CD8-positive, alpha-beta memory T cell (primary cell): ENCODE results near the gene ZDHHC24. TPM values are rescaled to one million over a fixed set of nuclear protein-coding genes. Genes with fewer than 3 reads are reported as not detected.
A peak's percentile ranks its signal among the peaks of the same experiment; 100 is the strongest.

Experiments
- CTCF ChIA-PET: fragments of 350-600 bp; sonication (Branson Sonifier 250); formaldehyde crosslinking; loops from one replicate; lab custom pipeline; 2021; ENCODE audit warnings: antibody characterized with exemption; lab: Charles Lee
- POLR2A ChIA-PET: fragments of 350-600 bp; sonication (Branson Sonifier 250); formaldehyde crosslinking; loops from one replicate; lab custom pipeline; 2021; ENCODE audit warnings: antibody characterized with exemption; lab: Charles Lee
- DNase-seq, 5 donors: peaks; one replicate each; pipeline versions ENCODE4 v3.0.0 to v3.0.0-alpha.2; 2020 to 2022; ENCODE audit warnings: mixed read lengths in 1 of 5
- H3K27ac ChIP-seq: one replicate; pipeline ENCODE4 v1.7.0; 2013; ENCODE audit warnings: low read depth, mild to moderate bottlenecking, low read length, moderate library complexity
- H3K27me3 ChIP-seq: 2 replicates; pipeline ENCODE4 v1.7.0; 2013; ENCODE audit warnings: low read length, mild to moderate bottlenecking; ENCODE audit not compliant: insufficient read depth, poor library complexity, severe bottlenecking
- H3K36me3 ChIP-seq: 2 replicates; pipeline ENCODE4 v1.7.0; 2013; ENCODE audit warnings: mild to moderate bottlenecking, low read length, moderate library complexity; ENCODE audit not compliant: insufficient read depth
- H3K4me1 ChIP-seq: 2 replicates; pipeline ENCODE4 v1.7.0; 2013; ENCODE audit warnings: mild to moderate bottlenecking, low read length, moderate library complexity; ENCODE audit not compliant: insufficient read depth
- H3K4me3 ChIP-seq: 2 replicates; pipeline ENCODE4 v1.7.0; 2013; ENCODE audit warnings: mild to moderate bottlenecking, low read length
- H3K9me3 ChIP-seq: 2 replicates; pipeline ENCODE4 v1.7.0; 2013; ENCODE audit warnings: mild to moderate bottlenecking, low read length
- H3K27ac Mint-ChIP-seq, 8 donors: one replicate each; pipeline ENCODE4 v1.8.0; 2020 to 2021; ENCODE audit warnings: mixed read lengths in 8 of 8, mild to moderate bottlenecking in 6 of 8, inconsistent platforms in 3 of 8, moderate library complexity in 3 of 8
- H3K27me3 Mint-ChIP-seq, 2 donors: one replicate each; pipeline ENCODE4 v1.8.0; 2020 to 2021; ENCODE audit warnings: mixed read lengths in 2 of 2, mild to moderate bottlenecking in 1 of 2, moderate library complexity in 1 of 2
- H3K36me3 Mint-ChIP-seq, 3 donors: one replicate each; pipeline ENCODE4 v1.8.0; 2020 to 2021; ENCODE audit warnings: mixed read lengths in 3 of 3, inconsistent platforms in 1 of 3, mild to moderate bottlenecking in 1 of 3
- H3K4me1 Mint-ChIP-seq, 3 donors: one replicate each; pipeline ENCODE4 v1.8.0; 2020 to 2021; ENCODE audit warnings: mixed read lengths in 3 of 3, inconsistent platforms in 1 of 3, mild to moderate bottlenecking in 1 of 3
- H3K4me3 Mint-ChIP-seq, 7 donors: one replicate each; pipeline ENCODE4 v1.8.0; 2020 to 2021; ENCODE audit warnings: mixed read lengths in 7 of 7, mild to moderate bottlenecking in 6 of 7, moderate library complexity in 4 of 7, inconsistent platforms in 2 of 7
- H3K9me3 Mint-ChIP-seq, 5 donors: one replicate each; pipeline ENCODE4 v1.8.0; 2020 to 2022; ENCODE audit warnings: mixed read lengths in 5 of 5, mild to moderate bottlenecking in 3 of 5, moderate library complexity in 2 of 5, inconsistent platforms in 1 of 5
- polyA plus RNA-seq: library from polyadenylated mRNA; unstranded; fragments of 300-500 nt; fragmentation: Illumina TruSeq; gene quantifications from one replicate; pipeline ENCODE4 v1.2.3, GENCODE V29; 2021
- total RNA-seq, 2 experiments: library from RNA; stranded (reverse); gene quantifications; one replicate each; pipeline ENCODE4 v1.2.3, GENCODE V29; 2021

ZDHHC24 gene
- total and polyA plus RNA-seq, 3 experiments from 2014 or later = 16.6 to 21.5 (median 17.1) TPM

DNA sequence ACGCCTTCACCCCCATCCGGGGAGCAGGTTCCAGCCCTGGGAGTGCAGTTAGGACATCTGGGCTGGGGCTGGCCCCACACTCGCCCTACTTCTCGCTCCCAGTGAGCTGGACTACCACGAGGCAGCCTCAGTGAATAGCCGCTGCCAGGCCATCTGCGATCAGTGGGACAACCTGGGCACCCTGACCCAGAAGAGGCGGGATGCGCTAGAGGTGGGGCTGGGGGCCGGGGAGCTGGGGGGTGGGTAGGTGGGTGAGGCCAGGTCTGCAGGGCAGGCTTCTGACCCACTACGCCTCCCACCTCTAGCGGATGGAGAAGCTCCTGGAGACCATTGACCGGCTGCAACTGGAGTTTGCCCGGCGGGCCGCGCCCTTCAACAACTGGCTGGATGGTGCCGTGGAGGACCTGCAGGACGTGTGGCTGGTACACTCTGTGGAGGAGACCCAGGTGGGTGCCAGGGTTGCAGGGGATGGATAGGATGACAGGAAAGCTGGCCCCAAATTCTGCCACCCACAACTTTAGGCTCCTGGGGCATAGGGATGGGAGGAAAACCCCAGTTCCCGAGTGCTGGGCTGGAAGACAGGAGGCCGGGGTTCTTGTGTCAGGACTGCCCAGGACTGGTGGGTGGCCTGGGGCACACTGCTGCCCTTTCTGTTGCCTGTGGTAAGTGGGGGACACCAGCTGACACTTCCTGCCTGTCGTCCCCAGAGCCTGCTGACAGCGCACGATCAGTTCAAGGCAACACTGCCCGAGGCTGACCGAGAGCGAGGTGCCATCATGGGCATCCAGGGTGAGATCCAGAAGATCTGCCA, 14.2 kb upstream of the ZDHHC24 start:
- ChIA-PET POLR2A (interaction anchor here (0.5 kb wide), 1 partner anchor 13 kb away, joined by 5 read pairs; no protein-coding TSS in a partner anchor), CTCF (interaction anchor here (0.6 to 2.5 kb wide), 2 partner anchors 118 to 121 kb away, joined by 3 to 8 read pairs; partner anchors contain the start of gene RBM4B)
- Histone ChIP-seq H3K4me1 (peaks cover 5% of the 10 kb centered on the region), H3K9me3 (no peaks in the 10 kb centered on the region), H3K27ac (no peak overlapping the region), H3K36me3 (no peaks in the 10 kb centered on the region), H3K27me3 (no peaks in the 10 kb centered on the region), H3K4me3 (no peak overlapping the region)
- no peaks in the 10 kb centered on the region for H3K9me3 Mint-ChIP-seq
- H3K27ac Mint-ChIP-seq = no peak overlapping the region
- peaks cover 8 to 16% of the 10 kb centered on the region in 2 donors for H3K27me3 Mint-ChIP-seq
- H3K36me3 Mint-ChIP-seq = peaks cover 0 to 1% (median 0%) of the 10 kb centered on the region in 3 donors
- H3K4me3 Mint-ChIP-seq = peak overlapping the region in 1 of 7 donors; percentile 56
- peaks cover 0 to 6% (median 1%) of the 10 kb centered on the region in 3 donors for H3K4me1 Mint-ChIP-seq
- no peak for DNase-seq

DNA sequence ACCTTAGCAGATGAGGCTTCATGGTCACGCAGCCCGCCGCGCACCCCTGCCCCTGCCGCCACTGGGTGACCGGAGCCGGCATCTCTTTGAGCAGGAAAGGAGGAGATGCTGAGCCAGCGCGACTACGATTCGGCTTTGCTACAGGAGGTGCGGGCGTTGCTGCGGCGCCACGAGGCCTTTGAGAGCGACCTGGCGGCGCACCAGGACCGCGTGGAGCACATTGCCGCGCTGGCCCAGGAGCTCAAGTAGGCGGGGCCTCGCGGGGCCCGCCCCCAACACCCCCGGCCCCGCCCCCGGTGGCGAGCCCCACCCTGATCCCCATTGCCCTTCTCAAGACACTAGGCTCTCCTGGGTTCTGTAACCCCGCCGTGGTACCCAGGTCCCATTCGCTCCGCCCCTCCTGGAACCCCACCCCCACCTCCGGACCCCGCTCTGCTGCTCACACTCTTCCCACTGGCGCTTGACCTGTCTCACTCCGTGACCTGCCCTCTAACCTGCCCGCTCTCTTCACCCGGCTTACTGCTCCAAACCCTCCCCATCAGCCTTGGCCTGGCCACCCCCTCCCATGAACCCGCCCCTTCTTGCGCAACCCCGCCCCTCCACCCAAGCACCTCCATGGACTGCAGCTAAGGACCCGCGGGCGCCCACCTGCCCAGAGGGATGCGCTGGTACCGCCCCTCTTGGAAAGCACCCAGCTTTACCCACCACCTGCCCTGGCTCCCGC, 13.5 kb upstream of the ZDHHC24 start:
- ChIA-PET POLR2A (interaction anchor here (0.5 kb wide), 1 partner anchor 110 kb away, joined by 3 read pairs; no protein-coding TSS in a partner anchor), CTCF (interaction anchor here (0.6 kb wide), 1 partner anchor 121 kb away, joined by 3 read pairs; no protein-coding TSS in a partner anchor)
- H3K4me1 ChIP-seq = peaks cover 5% of the 10 kb centered on the region

DNA sequence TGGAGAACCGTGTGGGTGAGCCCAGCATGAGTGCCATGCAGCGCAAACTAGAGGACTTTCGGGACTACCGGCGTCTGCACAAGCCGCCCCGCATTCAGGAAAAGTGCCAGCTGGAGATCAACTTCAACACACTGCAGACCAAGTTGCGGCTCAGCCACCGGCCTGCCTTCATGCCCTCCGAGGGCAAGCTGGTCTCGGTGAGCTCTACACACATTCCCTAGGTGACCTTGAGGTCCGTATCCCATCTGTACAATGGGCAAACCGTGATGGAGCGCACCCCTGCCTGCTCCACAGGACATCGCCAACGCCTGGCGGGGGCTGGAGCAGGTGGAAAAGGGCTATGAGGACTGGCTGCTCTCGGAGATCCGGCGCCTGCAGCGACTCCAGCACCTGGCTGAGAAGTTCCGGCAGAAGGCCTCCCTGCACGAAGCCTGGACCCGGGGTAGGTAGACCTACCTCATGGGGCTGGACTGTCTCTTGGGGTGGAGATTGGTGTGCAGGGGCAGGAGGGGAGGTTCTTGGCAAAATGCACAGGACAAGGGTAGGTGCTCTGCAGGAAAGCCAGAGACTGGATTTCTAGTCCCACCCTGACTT, 12.0 kb upstream of the ZDHHC24 start:
- Histone ChIP-seq H3K9me3 (no peaks in the 10 kb centered on the region), H3K36me3 (no peaks in the 10 kb centered on the region), H3K4me1 (peaks cover 5% of the 10 kb centered on the region), H3K27me3 (no peaks in the 10 kb centered on the region), H3K27ac (no peak overlapping the region), H3K4me3 (no peak overlapping the region)
- POLR2A ChIA-PET = no interaction called here
- CTCF ChIA-PET = interaction anchor here (1.0 kb wide), 1 partner anchor 10 kb away, joined by 3 read pairs; no protein-coding TSS in a partner anchor
- no peak for DNase-seq
- H3K27ac Mint-ChIP-seq = no peak overlapping the region
- H3K4me1 Mint-ChIP-seq = peaks cover 0 to 6% (median 1%) of the 10 kb centered on the region in 3 donors
- no peaks in the 10 kb centered on the region for H3K9me3 Mint-ChIP-seq
- H3K4me3 Mint-ChIP-seq = no peak overlapping the region
- H3K36me3 Mint-ChIP-seq = peaks cover 0 to 1% (median 0%) of the 10 kb centered on the region in 3 donors
- H3K27me3 Mint-ChIP-seq = peaks cover 8 to 16% of the 10 kb centered on the region in 2 donors

More for the DNA sequence above, 13.5 kb upstream of the ZDHHC24 start:
- H3K9me3 ChIP-seq = no peaks in the 10 kb centered on the region
- Mint-ChIP-seq H3K27me3 (peaks cover 8 to 16% of the 10 kb centered on the region in 2 donors), H3K27ac (no peak overlapping the region), H3K4me3 (peak overlapping the region in 2 of 7 donors; percentile 17 to 25), H3K4me1 (peaks cover 0 to 6% (median 1%) of the 10 kb centered on the region in 3 donors), H3K36me3 (peaks cover 0 to 1% (median 0%) of the 10 kb centered on the region in 3 donors), H3K9me3 (no peaks in the 10 kb centered on the region)
- no peak overlapping the region for H3K27ac ChIP-seq
- no peak overlapping the region for H3K4me3 ChIP-seq
- H3K36me3 ChIP-seq = no peaks in the 10 kb centered on the region
- no peaks in the 10 kb centered on the region for H3K27me3 ChIP-seq
- DNase-seq = peak in 4 of 5 donors; percentile 25 to 53 (median 27)

DNA sequence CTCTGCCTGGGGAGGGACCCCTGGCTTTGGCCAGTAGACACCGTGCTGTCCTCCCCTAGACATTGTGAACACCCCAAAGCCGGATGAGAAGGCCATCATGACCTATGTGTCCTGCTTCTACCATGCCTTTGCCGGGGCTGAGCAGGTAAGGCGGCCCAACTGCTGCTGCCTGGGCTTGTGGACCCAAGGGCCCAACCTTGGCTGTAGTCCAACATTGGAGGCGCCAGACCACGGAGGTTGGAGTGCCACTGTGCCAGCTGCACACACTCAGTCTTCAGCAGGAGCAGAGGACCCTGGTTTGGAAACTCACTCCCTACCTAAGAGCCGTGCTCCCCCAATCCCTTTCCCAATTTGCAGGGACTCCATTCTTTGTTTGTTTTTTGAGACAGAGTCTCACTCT, 10.2 kb upstream of the ZDHHC24 start:
- H3K4me1 ChIP-seq = peaks cover 5% of the 10 kb centered on the region
- DNase-seq = no peak
- H3K9me3 ChIP-seq = no peaks in the 10 kb centered on the region
- no peaks in the 10 kb centered on the region for H3K36me3 ChIP-seq
- H3K4me3 Mint-ChIP-seq = no peak overlapping the region
- no peak overlapping the region for H3K27ac ChIP-seq
- no peak overlapping the region for H3K4me3 ChIP-seq
- H3K4me1 Mint-ChIP-seq = peaks cover 0 to 6% (median 1%) of the 10 kb centered on the region in 3 donors
- H3K27me3 ChIP-seq = no peaks in the 10 kb centered on the region
- CTCF ChIA-PET = interaction anchor here (1.6 kb wide), 1 partner anchor 39 kb away, joined by 3 read pairs; no protein-coding TSS in a partner anchor
- H3K27ac Mint-ChIP-seq = no peak overlapping the region
- no peaks in the 10 kb centered on the region for H3K9me3 Mint-ChIP-seq
- POLR2A ChIA-PET = no interaction called here
- peaks cover 6 to 16% of the 10 kb centered on the region in 2 donors for H3K27me3 Mint-ChIP-seq
- peaks cover 0 to 1% (median 0%) of the 10 kb centered on the region in 3 donors for H3K36me3 Mint-ChIP-seq

DNA sequence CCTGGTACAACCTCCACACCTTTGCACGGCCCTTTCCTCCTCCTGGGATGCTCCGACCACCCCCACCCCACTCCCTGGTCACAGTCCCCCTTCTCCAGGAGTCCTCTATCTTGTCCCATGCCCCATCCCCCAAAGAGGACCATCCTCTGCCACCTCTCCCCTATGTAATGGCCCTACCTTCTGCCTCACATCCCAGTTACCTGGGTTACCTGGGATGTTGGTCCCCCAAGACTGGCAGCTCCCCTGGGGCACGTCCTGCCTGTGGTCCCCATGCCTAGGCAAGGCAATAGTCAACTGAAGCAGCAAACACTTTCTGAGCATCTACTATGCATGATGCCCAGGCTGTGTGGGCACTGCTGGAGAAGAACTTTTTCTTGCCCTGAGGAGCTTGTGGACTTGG, 9.6 kb upstream of the ZDHHC24 start:
- no peak overlapping the region for H3K4me3 Mint-ChIP-seq
- ChIA-PET CTCF (interaction anchor here (0.6 to 1.6 kb wide), 2 partner anchors 40 to 960 kb away, joined by 3 read pairs; partner anchors contain the start of gene KCNK7), POLR2A (no interaction called here)
- DNase-seq = no peak
- no peaks in the 10 kb centered on the region for H3K9me3 ChIP-seq
- H3K4me3 ChIP-seq = no peak overlapping the region
- H3K27ac ChIP-seq = no peak overlapping the region
- H3K4me1 ChIP-seq = peaks cover 5% of the 10 kb centered on the region
- H3K27ac Mint-ChIP-seq = no peak overlapping the region
- peaks cover 0 to 1% (median 0%) of the 10 kb centered on the region in 3 donors for H3K36me3 Mint-ChIP-seq
- H3K9me3 Mint-ChIP-seq = no peaks in the 10 kb centered on the region
- no peaks in the 10 kb centered on the region for H3K27me3 ChIP-seq
- peaks cover 0 to 6% (median 1%) of the 10 kb centered on the region in 3 donors for H3K4me1 Mint-ChIP-seq
- H3K36me3 ChIP-seq = no peaks in the 10 kb centered on the region
- peaks cover 6 to 16% of the 10 kb centered on the region in 2 donors for H3K27me3 Mint-ChIP-seq

DNA sequence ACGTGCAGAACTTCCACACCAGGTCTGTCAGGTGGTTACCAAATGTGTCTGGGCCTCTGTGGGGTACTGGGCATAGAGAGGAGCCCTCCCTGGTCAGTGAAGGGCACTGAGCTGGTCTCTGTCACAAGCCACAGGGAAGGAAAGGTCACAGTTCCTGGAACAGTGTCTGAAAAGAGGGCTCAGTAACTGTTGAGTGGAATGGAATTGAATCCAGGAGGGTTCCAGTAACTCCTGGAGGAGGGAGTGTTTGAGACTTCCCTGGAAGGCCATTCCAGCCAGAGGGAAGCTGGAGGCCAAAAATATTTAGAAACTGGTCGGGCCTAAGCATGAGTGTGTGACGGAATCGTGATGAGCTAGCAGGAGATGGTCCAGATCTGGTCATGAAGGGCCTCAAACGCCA, 8.8 kb upstream of the ZDHHC24 start:
- H3K36me3 ChIP-seq = no peaks in the 10 kb centered on the region
- H3K9me3 Mint-ChIP-seq = no peaks in the 10 kb centered on the region
- ChIA-PET POLR2A (no interaction called here), CTCF (interaction anchor here (1.6 kb wide), 1 partner anchor 40 kb away, joined by 3 read pairs; no protein-coding TSS in a partner anchor)
- DNase-seq = no peak
- peaks cover 0 to 1% (median 0%) of the 10 kb centered on the region in 3 donors for H3K36me3 Mint-ChIP-seq
- no peaks in the 10 kb centered on the region for H3K27me3 ChIP-seq
- H3K27ac ChIP-seq = no peak overlapping the region
- H3K9me3 ChIP-seq = no peaks in the 10 kb centered on the region
- peaks cover 0 to 6% (median 1%) of the 10 kb centered on the region in 3 donors for H3K4me1 Mint-ChIP-seq
- H3K27me3 Mint-ChIP-seq = peaks cover 6 to 16% of the 10 kb centered on the region in 2 donors
- H3K4me3 ChIP-seq = no peak overlapping the region
- peaks cover 5% of the 10 kb centered on the region for H3K4me1 ChIP-seq
- no peak overlapping the region for H3K27ac Mint-ChIP-seq
- no peak overlapping the region for H3K4me3 Mint-ChIP-seq

DNA sequence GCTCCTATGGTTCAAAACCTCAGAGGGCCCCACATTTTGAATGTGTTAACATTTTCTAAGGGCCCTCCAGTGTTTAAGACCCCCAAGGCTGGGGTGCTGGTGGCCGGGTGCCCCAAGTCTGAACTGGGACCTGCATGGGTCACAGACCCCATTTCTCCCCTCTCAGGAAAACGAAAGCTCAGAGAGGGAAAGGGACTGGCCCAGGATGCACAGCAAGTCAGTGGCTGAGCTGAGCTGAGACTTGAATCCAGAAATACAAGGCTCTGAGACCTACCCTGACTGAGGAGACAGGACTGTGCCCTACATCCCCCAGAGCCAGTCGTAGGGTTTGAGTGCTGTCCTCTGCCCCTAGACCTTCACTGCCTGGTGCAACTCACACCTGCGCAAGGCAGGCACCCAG, 5.0 kb upstream of the ZDHHC24 start:
- Histone ChIP-seq H3K4me1 (peaks cover 3% of the 10 kb centered on the region), H3K36me3 (no peaks in the 10 kb centered on the region), H3K27me3 (no peaks in the 10 kb centered on the region), H3K4me3 (no peak overlapping the region), H3K9me3 (no peaks in the 10 kb centered on the region), H3K27ac (no peak overlapping the region)
- Mint-ChIP-seq H3K27me3 (peaks cover 5 to 8% of the 10 kb centered on the region in 2 donors), H3K4me1 (peaks cover 3 to 8% (median 7%) of the 10 kb centered on the region in 3 donors), H3K9me3 (no peaks in the 10 kb centered on the region), H3K27ac (no peak overlapping the region), H3K4me3 (no peak overlapping the region), H3K36me3 (peaks cover 0 to 4% (median 0%) of the 10 kb centered on the region in 3 donors)
- ChIA-PET POLR2A (no interaction called here), CTCF (no interaction called here)
- no peak for DNase-seq
